Gastrocnemius medialis (tissue), 4 donors: ENCODE results near the gene RYR3. TPM values are rescaled to one million over a fixed set of nuclear protein-coding genes. Genes with fewer than 3 reads are reported as not detected.
A peak's percentile ranks its signal among the peaks of the same experiment; 100 is the strongest.

Source experiments
- ATAC-seq, 2 donors: fragments of 150-250 bp; one replicate each; pipeline ENCODE4 v1.9.1; 2016
- DNase-seq, 2 donors: peaks; one replicate each; pipeline ENCODE4 v3.0.0-alpha.2; 2019
- H3K27ac ChIP-seq, 4 donors: fragments of 200-600 bp; sonication (generic); 1 replicate in 1 of 4; 2 replicates in 3 of 4; pipeline ENCODE4 v1.5.1; 2016 to 2018; ENCODE audit warnings: mild to moderate bottlenecking in 2 of 4, moderate library complexity in 1 of 4
- H3K27me3 ChIP-seq, 3 donors: fragments of 200-600 bp; sonication (generic) in 2 of 3; 1 replicate in 1 of 3; 2 replicates in 2 of 3; pipeline versions ENCODE4 v1.5.1 to v1.6.0; 2016 to 2019; ENCODE audit warnings: mild to moderate bottlenecking in 1 of 3, moderate library complexity in 1 of 3
- H3K36me3 ChIP-seq, 2 donors: fragments of 200-600 bp; sonication (generic) in 1 of 2; one replicate each; pipeline ENCODE4 v1.5.1; 2017 to 2018
- H3K4me1 ChIP-seq, 2 donors: fragments of 200-600 bp; sonication (generic) in 1 of 2; one replicate each; pipeline ENCODE4 v1.5.1; 2016 to 2017; ENCODE audit warnings: mild to moderate bottlenecking in 2 of 2
- H3K4me3 ChIP-seq, 4 donors: fragments of 200-600 bp; sonication (generic) in 3 of 4; 1 replicate in 1 of 4; 2 replicates in 3 of 4; pipeline ENCODE4 v1.5.1; 2016 to 2019; ENCODE audit warnings: mild to moderate bottlenecking in 2 of 4
- H3K9me3 ChIP-seq, 3 donors: fragments of 200-600 bp; sonication (generic) in 2 of 3; 1 replicate in 1 of 3; 2 replicates in 2 of 3; pipeline ENCODE4 v1.5.1; 2016 to 2019
- CTCF ChIP-seq, 5 experiments: fragments of 450-650 bp in 3 of 5; fragments of 200-600 bp in 2 of 5; sonication (generic) in 2 of 5; IDR thresholded peaks in 4 of 5; conservative IDR thresholded peaks in 1 of 5; 1 replicate in 4 of 5; 2 replicates in 1 of 5; pipeline ENCODE4 v1.5.1; 2016 to 2019; ENCODE audit warnings: antibody characterized with exemption in 5 of 5, mild to moderate bottlenecking in 3 of 5, moderate library complexity in 3 of 5
- POLR2A ChIP-seq, 2 donors: fragments of 450-650 bp; IDR thresholded peaks; one replicate each; pipeline ENCODE4 v1.6.1; 2017; ENCODE audit warnings: antibody characterized with exemption in 2 of 2, mild to moderate bottlenecking in 2 of 2, moderate library complexity in 2 of 2
- in situ Hi-C, 4 donors: fragments of 200-750 bp; cut with MboI; loops; one replicate each; pipeline versions ENCODE4 v1.15.0 to v1.8.0; 2017; ENCODE audit warnings: low sequenced_read_pairs in 4 of 4
- intact Hi-C: fragments of 100-400 bp; cut with DNase I; formaldehyde crosslinking; loops from one replicate; pipeline ENCODE4 v1.15.1; 2023; ENCODE audit warnings: low total_unique reads
- total RNA-seq, 4 donors: library from RNA; depleted of rRNA; stranded (reverse); fragments of >200 nt; gene quantifications; one replicate each; pipeline versions ENCODE4 v1.1.0 to v1.2.3, GENCODE V29; 2016

Gene RYR3
- total RNA-seq, 4 donors from 2014 or later, result 7.6 to 30.9 (median 20.6) TPM

GRCh38 chr15:33524274-33524673, 213.5 kb downstream of the RYR3 start:
- DNase-seq (no peak), ATAC-seq (no peak)
- in situ Hi-C loops (no loop called here), intact Hi-C loops (no loop called here)
- no peak overlapping the region for H3K4me3 ChIP-seq
- no peak overlapping the region for H3K27ac ChIP-seq
- H3K4me1 ChIP-seq, result peaks cover 0 to 11% of the 10 kb centered on the region in 2 donors
- H3K9me3 ChIP-seq, result no peaks in the 10 kb centered on the region
- TF ChIP-seq POLR2A (IDR thresholded peaks at IDR 0.05) (no peak), CTCF (IDR thresholded peaks at IDR 0.05 in 4 of 5, conservative IDR thresholded peaks at IDR 0.05 in 1 of 5) (no peak)
- H3K27me3 ChIP-seq, result no peaks in the 10 kb centered on the region
- H3K36me3 ChIP-seq, result no peaks in the 10 kb centered on the region

- in situ Hi-C loops, result no loop called here
- Histone ChIP-seq H3K4me3 (no peak overlapping the region), H3K4me1 (peaks cover 0 to 11% of the 10 kb centered on the region in 2 donors), H3K9me3 (no peaks in the 10 kb centered on the region), H3K36me3 (no peaks in the 10 kb centered on the region), H3K27ac (no peak overlapping the region), H3K27me3 (no peaks in the 10 kb centered on the region)
- intact Hi-C loops, result no loop called here
- DNase-seq, result no peak
- TF ChIP-seq POLR2A (IDR thresholded peaks at IDR 0.05) (no peak), CTCF (IDR thresholded peaks at IDR 0.05 in 4 of 5, conservative IDR thresholded peaks at IDR 0.05 in 1 of 5) (no peak)
- ATAC-seq, result no peak
These were observed 215.8 kb downstream of the RYR3 start for GRCh38 chr15:33526532-33526931.

GRCh38 chr15:33533197-33533596, 222.4 kb downstream of the RYR3 start:
- in situ Hi-C loops, result no loop called here
- intact Hi-C loops, result no loop called here
- peaks cover 7 to 14% of the 10 kb centered on the region in 2 donors for H3K4me1 ChIP-seq
- H3K36me3 ChIP-seq, result no peaks in the 10 kb centered on the region
- H3K27me3 ChIP-seq, result no peaks in the 10 kb centered on the region
- H3K27ac ChIP-seq, result no peak overlapping the region
- no peak overlapping the region for H3K4me3 ChIP-seq
- TF ChIP-seq CTCF (IDR thresholded peaks at IDR 0.05 in 4 of 5, conservative IDR thresholded peaks at IDR 0.05 in 1 of 5) (no peak), POLR2A (IDR thresholded peaks at IDR 0.05) (no peak)
- ATAC-seq, result no peak
- no peak for DNase-seq
- no peaks in the 10 kb centered on the region for H3K9me3 ChIP-seq

- intact Hi-C loops (no loop called here), in situ Hi-C loops (no loop called here)
- Histone ChIP-seq H3K27me3 (no peaks in the 10 kb centered on the region), H3K4me1 (peaks cover 7 to 14% of the 10 kb centered on the region in 2 donors), H3K4me3 (no peak overlapping the region), H3K9me3 (no peaks in the 10 kb centered on the region), H3K36me3 (no peaks in the 10 kb centered on the region), H3K27ac (peak overlapping the region in 3 of 4 donors; percentile 18 to 44 (median 18))
- DNase-seq (no peak), ATAC-seq (peak; percentile 16 to 61)
- TF ChIP-seq POLR2A (IDR thresholded peaks at IDR 0.05) (no peak), CTCF (IDR thresholded peaks at IDR 0.05 in 4 of 5, conservative IDR thresholded peaks at IDR 0.05 in 1 of 5) (no peak)
These were observed 223.9 kb downstream of the RYR3 start for GRCh38 chr15:33534642-33535041.

- in situ Hi-C loops (no loop called here), intact Hi-C loops (no loop called here)
- H3K4me1 ChIP-seq, result peaks cover 7 to 14% of the 10 kb centered on the region in 2 donors
- DNase-seq (no peak), ATAC-seq (peak; percentile 39 to 78)
- H3K27ac ChIP-seq, result peak overlapping the region in 3 of 4 donors; percentile 18 to 44 (median 18)
- H3K27me3 ChIP-seq, result no peaks in the 10 kb centered on the region
- no peaks in the 10 kb centered on the region for H3K36me3 ChIP-seq
- TF ChIP-seq POLR2A (IDR thresholded peaks at IDR 0.05) (no peak), CTCF (IDR thresholded peaks at IDR 0.05 in 4 of 5, conservative IDR thresholded peaks at IDR 0.05 in 1 of 5) (no peak)
- no peaks in the 10 kb centered on the region for H3K9me3 ChIP-seq
- H3K4me3 ChIP-seq, result no peak overlapping the region
These were observed 224.4 kb downstream of the RYR3 start for GRCh38 chr15:33535135-33535534.
